ENCODE results near the gene NLRP10. TPM values are rescaled to one million over a fixed set of nuclear protein-coding genes. Genes with fewer than 3 reads are reported as not detected.

The NLRP10 gene
- total RNA-seq, 1 donor from 2014 or later = not detected

DNA sequence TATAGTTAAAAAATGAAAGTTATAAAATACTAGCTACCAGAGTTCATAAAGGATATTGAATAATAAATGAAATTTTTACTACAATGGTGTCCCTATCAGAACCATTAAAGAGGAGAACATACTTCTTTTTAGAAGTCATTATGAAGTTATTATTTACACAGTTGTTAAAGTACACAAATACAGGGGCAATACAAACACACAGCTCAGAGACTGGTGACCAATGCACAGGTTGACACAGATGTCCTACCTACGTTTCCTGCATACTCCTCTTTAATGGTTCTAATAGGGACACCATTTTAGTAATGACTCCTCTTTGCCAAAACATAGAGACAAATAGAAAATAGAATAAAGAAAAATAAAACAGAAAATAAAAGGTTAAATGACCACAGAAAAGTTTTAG, 10.1 kb downstream of the NLRP10 start:
- ATAC-seq (ENCODE audit: low read depth) (no peak), DNase-seq (no peak)
- TF ChIP-seq, protein P1, sequence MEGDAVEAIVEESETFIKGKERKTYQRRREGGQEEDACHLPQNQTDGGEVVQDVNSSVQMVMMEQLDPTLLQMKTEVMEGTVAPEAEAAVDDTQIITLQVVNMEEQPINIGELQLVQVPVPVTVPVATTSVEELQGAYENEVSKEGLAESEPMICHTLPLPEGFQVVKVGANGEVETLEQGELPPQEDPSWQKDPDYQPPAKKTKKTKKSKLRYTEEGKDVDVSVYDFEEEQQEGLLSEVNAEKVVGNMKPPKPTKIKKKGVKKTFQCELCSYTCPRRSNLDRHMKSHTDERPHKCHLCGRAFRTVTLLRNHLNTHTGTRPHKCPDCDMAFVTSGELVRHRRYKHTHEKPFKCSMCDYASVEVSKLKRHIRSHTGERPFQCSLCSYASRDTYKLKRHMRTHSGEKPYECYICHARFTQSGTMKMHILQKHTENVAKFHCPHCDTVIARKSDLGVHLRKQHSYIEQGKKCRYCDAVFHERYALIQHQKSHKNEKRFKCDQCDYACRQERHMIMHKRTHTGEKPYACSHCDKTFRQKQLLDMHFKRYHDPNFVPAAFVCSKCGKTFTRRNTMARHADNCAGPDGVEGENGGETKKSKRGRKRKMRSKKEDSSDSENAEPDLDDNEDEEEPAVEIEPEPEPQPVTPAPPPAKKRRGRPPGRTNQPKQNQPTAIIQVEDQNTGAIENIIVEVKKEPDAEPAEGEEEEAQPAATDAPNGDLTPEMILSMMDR (IDR thresholded peaks at IDR 0.05) = no peak
- Mint-ChIP-seq H3K27ac (no peak overlapping the region), H3K36me3 (ENCODE audit: low read depth) (no peaks in the 10 kb centered on the region), H3K4me1 (no peaks in the 10 kb centered on the region), H3K9me3 (peaks cover 2% of the 10 kb centered on the region), H3K4me3 (no peak overlapping the region), H3K27me3 (peaks cover 12% of the 10 kb centered on the region)
- intact Hi-C loops (cut with micrococcal nuclease) = no loop called here
- POLR2A ChIA-PET = no interaction called here
- CTCF ChIA-PET = no interaction called here

DNA sequence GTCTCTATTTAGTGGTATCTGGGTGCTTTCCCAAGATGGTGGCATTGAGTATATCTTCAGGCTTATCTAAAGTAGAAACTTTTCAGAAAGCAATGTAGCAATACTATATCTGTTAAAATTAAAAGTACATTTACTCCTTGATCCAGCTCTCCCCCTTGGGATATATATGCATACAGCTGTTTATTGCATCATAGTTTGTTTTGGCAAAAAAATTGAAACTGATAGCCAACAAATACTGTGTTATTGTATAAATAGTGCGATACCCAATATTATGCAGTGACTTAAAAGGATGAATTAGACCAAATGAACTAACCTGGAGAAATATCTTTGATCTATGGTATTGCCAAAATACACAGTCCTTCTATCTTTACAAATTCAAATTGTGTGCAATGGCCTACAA, 15.3 kb downstream of the NLRP10 start:
- no peak overlapping the region for H3K27ac Mint-ChIP-seq
- ChIA-PET POLR2A (no interaction called here), CTCF (no interaction called here)
- intact Hi-C loops (cut with micrococcal nuclease) = no loop called here
- TF ChIP-seq, protein P1 (IDR thresholded peaks at IDR 0.05) = no peak
- peaks cover 15% of the 10 kb centered on the region for H3K27me3 Mint-ChIP-seq
- H3K9me3 Mint-ChIP-seq = no peaks in the 10 kb centered on the region
- H3K36me3 Mint-ChIP-seq (ENCODE audit: low read depth) = no peaks in the 10 kb centered on the region
- H3K4me3 Mint-ChIP-seq = no peak overlapping the region
- ATAC-seq (ENCODE audit: low read depth) = no peak
- DNase-seq = no peak
- no peaks in the 10 kb centered on the region for H3K4me1 Mint-ChIP-seq

DNA sequence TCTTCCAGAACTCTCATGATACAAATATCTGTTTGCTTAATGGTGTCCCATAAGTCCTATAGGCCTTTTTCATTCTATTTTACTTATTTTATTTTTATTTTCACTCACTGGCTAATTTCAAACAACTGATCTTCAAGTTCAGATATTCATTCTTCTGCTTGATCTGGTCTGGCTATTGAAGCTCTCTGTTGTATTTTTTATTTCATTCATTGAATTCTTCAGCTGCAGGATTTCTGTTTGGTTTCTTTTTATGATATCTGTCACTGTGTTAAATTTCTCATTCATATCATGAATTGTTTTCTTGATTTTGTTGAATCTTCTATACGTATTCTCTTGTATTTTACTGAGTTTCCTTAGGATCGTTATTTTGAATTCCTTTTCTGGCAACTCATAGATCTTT, 21.1 kb downstream of the NLRP10 start:
- ATAC-seq (ENCODE audit: low read depth) = no peak
- POLR2A ChIA-PET = no interaction called here
- TF ChIP-seq, protein P1 (IDR thresholded peaks at IDR 0.05) = no peak
- Mint-ChIP-seq H3K36me3 (ENCODE audit: low read depth) (peaks cover 2% of the 10 kb centered on the region), H3K4me1 (no peaks in the 10 kb centered on the region), H3K9me3 (peaks cover 25% of the 10 kb centered on the region), H3K27me3 (peaks cover 19% of the 10 kb centered on the region), H3K27ac (no peak overlapping the region), H3K4me3 (no peak overlapping the region)
- CTCF ChIA-PET = no interaction called here
- no peak for DNase-seq
- intact Hi-C loops (cut with micrococcal nuclease) = no loop called here

DNA sequence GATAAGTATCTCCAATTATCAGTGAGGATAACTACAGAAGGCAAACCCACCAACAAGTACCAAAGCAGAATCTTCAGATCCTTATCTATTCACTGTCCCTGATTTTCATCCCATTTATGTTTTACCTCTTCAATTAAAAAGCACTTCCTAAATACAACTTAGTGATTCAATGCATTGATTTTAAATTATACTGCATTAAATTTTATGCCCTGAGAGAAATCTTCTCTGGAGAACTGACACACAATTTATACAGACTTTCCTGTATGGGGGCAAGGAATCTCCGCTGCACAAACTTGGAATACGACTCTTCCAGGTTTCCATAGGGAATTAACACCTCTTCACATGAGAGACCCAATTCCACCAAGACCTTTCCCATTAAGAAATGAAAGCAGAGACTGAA, 23.6 kb downstream of the NLRP10 start, which contains the start of gene OR10A3:
Gene OR10A3, minus strand, starts transcription at position 101 of the 400 bp plus-strand sequence. CDS start 2,188 bp downstream, outside the sequence.
- Mint-ChIP-seq H3K27ac (no peak within 1 kb of the TSS), H3K4me3 (no peak within 1 kb of the TSS), H3K36me3 (ENCODE audit: low read depth) (peaks cover 2% of the 10 kb centered on the region), H3K9me3 (peaks cover 25% of the 10 kb centered on the region), H3K27me3 (peaks cover 19% of the 10 kb centered on the region), H3K4me1 (no peaks in the 10 kb centered on the region)
- ChIA-PET CTCF (no interaction called here), POLR2A (no interaction called here)
- intact Hi-C loops (cut with micrococcal nuclease) = no loop called here
- ATAC-seq (ENCODE audit: low read depth) (no peak), DNase-seq (no peak)
- TF ChIP-seq, protein P1 (IDR thresholded peaks at IDR 0.05) = no peak

DNA sequence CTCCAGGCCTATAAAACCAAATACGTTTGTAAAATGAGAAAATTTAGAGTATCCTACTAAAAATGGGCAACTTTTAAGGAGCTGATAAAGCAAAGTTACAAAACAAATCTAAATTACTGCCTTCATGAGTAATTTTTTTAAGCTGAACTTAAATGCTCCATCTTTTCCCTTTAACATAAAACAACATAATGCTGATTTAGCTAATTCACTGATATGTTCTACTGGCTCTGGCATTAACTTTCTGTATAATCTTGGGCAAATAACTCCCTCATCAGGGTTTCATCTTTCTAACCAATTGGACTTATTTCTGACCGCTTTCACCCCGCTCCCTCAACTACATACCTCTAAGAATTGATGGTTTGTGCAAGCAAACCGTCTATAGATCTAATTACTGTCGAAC, 24.1 kb downstream of the NLRP10 start:
- H3K4me1 Mint-ChIP-seq = no peaks in the 10 kb centered on the region
- ATAC-seq (ENCODE audit: low read depth) (no peak), DNase-seq (no peak)
- H3K27me3 Mint-ChIP-seq = peaks cover 19% of the 10 kb centered on the region
- H3K27ac Mint-ChIP-seq = no peak overlapping the region
- TF ChIP-seq, protein P1 (IDR thresholded peaks at IDR 0.05) = no peak
- H3K36me3 Mint-ChIP-seq (ENCODE audit: low read depth) = peaks cover 2% of the 10 kb centered on the region
- H3K4me3 Mint-ChIP-seq = no peak overlapping the region
- ChIA-PET CTCF (no interaction called here), POLR2A (no interaction called here)
- intact Hi-C loops (cut with micrococcal nuclease) = no loop called here
- H3K9me3 Mint-ChIP-seq = peaks cover 25% of the 10 kb centered on the region
